ENCODE measurements around the gene FAM9C. TPM values are rescaled to one million over a fixed set of nuclear protein-coding genes. Genes with fewer than 3 reads are reported as not detected.

The FAM9C gene
- total RNA-seq, 2 experiments from 2014 or later, result not detected

DNA sequence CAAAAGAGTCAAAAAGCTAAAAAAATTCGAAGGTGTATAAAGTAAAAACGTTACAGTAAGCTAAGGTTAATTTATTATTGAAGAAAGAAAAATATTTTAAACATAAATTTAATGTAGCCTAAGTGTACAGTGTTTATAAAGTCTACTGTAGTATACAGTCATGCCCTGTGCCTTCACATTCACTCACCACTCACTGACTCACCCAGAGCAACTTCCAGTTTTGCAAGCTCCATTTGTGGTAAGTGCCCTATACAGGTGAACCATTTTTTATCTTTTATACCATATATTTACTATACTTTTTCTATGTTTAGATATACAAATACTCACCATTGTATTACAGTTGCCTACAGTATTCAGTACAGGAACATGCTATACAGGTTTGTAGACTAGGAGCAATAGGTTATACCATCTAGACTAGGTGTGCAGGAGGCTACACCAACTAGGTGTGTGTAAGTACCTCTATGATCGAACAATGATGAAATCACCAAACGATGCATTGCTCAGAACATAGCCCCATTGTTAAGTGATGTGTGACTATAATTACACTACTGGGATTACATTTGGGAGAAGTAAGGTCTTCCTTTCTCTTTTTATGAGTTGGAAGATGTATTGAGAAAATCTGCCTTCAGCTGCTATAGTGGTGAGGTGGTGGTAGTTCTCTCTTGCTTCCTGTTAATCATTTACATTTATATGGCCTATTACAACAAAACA lies 42.3 kb downstream of the FAM9C start:
- no peak overlapping the region for H3K4me3 ChIP-seq (ENCODE audit: low read length)
- H3K27me3 ChIP-seq (ENCODE audit: control insufficient read depth in 1 of 2, insufficient read depth in 2 of 2, low read length in 2 of 2), result no peaks in the 10 kb centered on the region
- peaks cover 82% of the 10 kb centered on the region for H3K4me1 Mint-ChIP-seq (ENCODE audit: low read depth)
- H3K36me3 ChIP-seq (ENCODE audit: insufficient read depth, low read length), result no peaks in the 10 kb centered on the region
- H3K9me3 Mint-ChIP-seq, result no peaks in the 10 kb centered on the region
- H3K4me1 ChIP-seq (ENCODE audit: insufficient read depth, low read length), result peaks cover 65% of the 10 kb centered on the region
- H3K27ac Mint-ChIP-seq, result peak overlapping the region; percentile 90
- ATAC-seq (ENCODE audit: poor library complexity) (peak; percentile 27), DNase-seq (peak in 3 of 14 experiments; percentile 44 to 53 (median 52))
- peak overlapping the region; percentile 44 for H3K4me3 Mint-ChIP-seq
- peak overlapping the region; percentile 21 to 52 for H3K27ac ChIP-seq (ENCODE audit: low read depth in 1 of 2, low read length in 2 of 2)
- ChIA-PET POLR2A (interaction anchor here (1.0 to 21.5 kb wide), 11 partner anchors 10 to 122 kb away, joined by 3 to 502 read pairs (median 11); partner anchors contain the start of gene TMSB4X), CTCF (interaction anchor here (1.8 to 3.1 kb wide), 3 partner anchors 11 to 90 kb away, joined by 5 to 22 read pairs (median 9); no protein-coding TSS in a partner anchor)
- intact Hi-C loops (cut with DNase I, micrococcal nuclease), result loop anchor here in 1 of 2 experiments (10.0 kb wide), 1 partner anchor 47 kb away; no protein-coding TSS in a partner anchor
- no peaks in the 10 kb centered on the region for H3K27me3 Mint-ChIP-seq
- H3K36me3 Mint-ChIP-seq (ENCODE audit: low read depth), result no peaks in the 10 kb centered on the region
- TF ChIP-seq, protein P1, sequence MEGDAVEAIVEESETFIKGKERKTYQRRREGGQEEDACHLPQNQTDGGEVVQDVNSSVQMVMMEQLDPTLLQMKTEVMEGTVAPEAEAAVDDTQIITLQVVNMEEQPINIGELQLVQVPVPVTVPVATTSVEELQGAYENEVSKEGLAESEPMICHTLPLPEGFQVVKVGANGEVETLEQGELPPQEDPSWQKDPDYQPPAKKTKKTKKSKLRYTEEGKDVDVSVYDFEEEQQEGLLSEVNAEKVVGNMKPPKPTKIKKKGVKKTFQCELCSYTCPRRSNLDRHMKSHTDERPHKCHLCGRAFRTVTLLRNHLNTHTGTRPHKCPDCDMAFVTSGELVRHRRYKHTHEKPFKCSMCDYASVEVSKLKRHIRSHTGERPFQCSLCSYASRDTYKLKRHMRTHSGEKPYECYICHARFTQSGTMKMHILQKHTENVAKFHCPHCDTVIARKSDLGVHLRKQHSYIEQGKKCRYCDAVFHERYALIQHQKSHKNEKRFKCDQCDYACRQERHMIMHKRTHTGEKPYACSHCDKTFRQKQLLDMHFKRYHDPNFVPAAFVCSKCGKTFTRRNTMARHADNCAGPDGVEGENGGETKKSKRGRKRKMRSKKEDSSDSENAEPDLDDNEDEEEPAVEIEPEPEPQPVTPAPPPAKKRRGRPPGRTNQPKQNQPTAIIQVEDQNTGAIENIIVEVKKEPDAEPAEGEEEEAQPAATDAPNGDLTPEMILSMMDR (IDR thresholded peaks at IDR 0.05), result no peak
- H3K9me3 ChIP-seq (ENCODE audit: control insufficient read depth in 1 of 2, insufficient read depth in 1 of 2, low read length in 2 of 2), result no peaks in the 10 kb centered on the region

DNA sequence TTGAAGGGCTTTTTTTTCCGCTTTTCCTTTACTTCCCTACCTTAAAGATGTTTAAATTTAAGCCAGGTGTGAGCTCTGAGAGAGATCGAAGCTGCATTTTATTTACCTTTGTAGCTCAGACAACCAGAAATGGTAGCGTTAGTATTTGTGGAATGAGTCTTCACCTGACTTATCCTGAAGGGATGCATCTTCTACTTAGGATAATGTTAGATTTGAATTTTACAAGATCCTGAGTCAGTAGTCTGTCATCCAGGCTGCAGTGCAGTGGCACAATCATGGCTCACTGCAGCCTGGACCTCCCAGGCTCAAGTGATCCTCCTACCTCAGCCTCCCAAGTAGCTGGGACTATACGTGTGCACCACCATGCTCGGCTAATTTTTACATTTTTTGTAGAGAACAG lies 43.3 kb downstream of the FAM9C start:
- Mint-ChIP-seq H3K27me3 (no peaks in the 10 kb centered on the region), H3K36me3 (ENCODE audit: low read depth) (no peaks in the 10 kb centered on the region)

GRCh38 chrX:13000301-13000811 lies 44.1 kb downstream of the FAM9C start:
- intact Hi-C loops (cut with DNase I, micrococcal nuclease), result loop anchor here in 1 of 2 experiments (10.0 kb wide), 1 partner anchor 46 kb away; no protein-coding TSS in a partner anchor
- DNase-seq, result peak in 7 of 14 experiments; percentile 35 to 76 (median 60)
- no peaks in the 10 kb centered on the region for H3K9me3 ChIP-seq (ENCODE audit: control insufficient read depth in 1 of 2, insufficient read depth in 1 of 2, low read length in 2 of 2)
- Mint-ChIP-seq H3K4me1 (ENCODE audit: low read depth) (peaks cover 83% of the 10 kb centered on the region), H3K36me3 (ENCODE audit: low read depth) (no peaks in the 10 kb centered on the region), H3K4me3 (peak overlapping the region; percentile 89), H3K9me3 (no peaks in the 10 kb centered on the region), H3K27ac (peak overlapping the region; percentile 90), H3K27me3 (no peaks in the 10 kb centered on the region)
- CTCF ChIA-PET, result interaction anchor here (1.5 to 3.1 kb wide), 5 partner anchors 50 to 92 kb away, joined by 3 to 22 read pairs (median 9); no protein-coding TSS in a partner anchor
- POLR2A ChIA-PET, result interaction anchor here (1.1 to 21.5 kb wide), 16 partner anchors 12 to 92 kb away, joined by 3 to 502 read pairs (median 9); partner anchors contain the start of gene TMSB4X
- no peaks in the 10 kb centered on the region for H3K36me3 ChIP-seq (ENCODE audit: insufficient read depth, low read length)
- ATAC-seq (ENCODE audit: poor library complexity), result peak; percentile 47
- H3K27ac ChIP-seq (ENCODE audit: low read depth in 1 of 2, low read length in 2 of 2), result peak overlapping the region; percentile 72 to 85
- TF ChIP-seq, protein P1 (IDR thresholded peaks at IDR 0.05), result no peak
- peak overlapping the region; percentile 37 for H3K4me3 ChIP-seq (ENCODE audit: low read length)
- H3K27me3 ChIP-seq (ENCODE audit: control insufficient read depth in 1 of 2, insufficient read depth in 2 of 2, low read length in 2 of 2), result no peaks in the 10 kb centered on the region
- peaks cover 56% of the 10 kb centered on the region for H3K4me1 ChIP-seq (ENCODE audit: insufficient read depth, low read length)

More for the DNA sequence above, 43.3 kb downstream of the FAM9C start:
- Histone ChIP-seq H3K4me1 (ENCODE audit: insufficient read depth, low read length) (peaks cover 63% of the 10 kb centered on the region), H3K4me3 (ENCODE audit: low read length) (no peak overlapping the region), H3K27ac (ENCODE audit: low read depth in 1 of 2, low read length in 2 of 2) (peak overlapping the region; percentile 72 to 85), H3K9me3 (ENCODE audit: control insufficient read depth in 1 of 2, insufficient read depth in 1 of 2, low read length in 2 of 2) (no peaks in the 10 kb centered on the region), H3K36me3 (ENCODE audit: insufficient read depth, low read length) (no peaks in the 10 kb centered on the region), H3K27me3 (ENCODE audit: control insufficient read depth in 1 of 2, insufficient read depth in 2 of 2, low read length in 2 of 2) (no peaks in the 10 kb centered on the region)
- no peak for ATAC-seq (ENCODE audit: poor library complexity)
- peak overlapping the region; percentile 90 for H3K27ac Mint-ChIP-seq
- H3K4me1 Mint-ChIP-seq (ENCODE audit: low read depth), result peaks cover 83% of the 10 kb centered on the region
- peak overlapping the region; percentile 27 for H3K4me3 Mint-ChIP-seq
- TF ChIP-seq, protein P1 (IDR thresholded peaks at IDR 0.05), result no peak
- intact Hi-C loops (cut with DNase I, micrococcal nuclease), result loop anchor here in 1 of 2 experiments (10.0 kb wide), 1 partner anchor 46 kb away; no protein-coding TSS in a partner anchor
- no peaks in the 10 kb centered on the region for H3K9me3 Mint-ChIP-seq
- ChIA-PET POLR2A (interaction anchor here (0.9 to 21.5 kb wide), 12 partner anchors 11 to 91 kb away, joined by 3 to 502 read pairs (median 10); partner anchors contain the start of gene TMSB4X), CTCF (interaction anchor here (1.8 to 3.1 kb wide), 3 partner anchors 54 to 91 kb away, joined by 4 to 22 read pairs (median 9); no protein-coding TSS in a partner anchor)
- no peak for DNase-seq
